HG02970 (cell line): ENCODE data around the gene MOK.

Experiments
- ATAC-seq: cut with Tn5 transposase; IDR thresholded peaks from one replicate; pipeline ENCODE4 v1.9.1; 2021; ENCODE audit warnings: mild to moderate bottlenecking, moderate library complexity, moderate number of reproducible peaks; ENCODE audit not compliant: unreplicated experiment, low FRiP score

The MOK gene

DNA sequence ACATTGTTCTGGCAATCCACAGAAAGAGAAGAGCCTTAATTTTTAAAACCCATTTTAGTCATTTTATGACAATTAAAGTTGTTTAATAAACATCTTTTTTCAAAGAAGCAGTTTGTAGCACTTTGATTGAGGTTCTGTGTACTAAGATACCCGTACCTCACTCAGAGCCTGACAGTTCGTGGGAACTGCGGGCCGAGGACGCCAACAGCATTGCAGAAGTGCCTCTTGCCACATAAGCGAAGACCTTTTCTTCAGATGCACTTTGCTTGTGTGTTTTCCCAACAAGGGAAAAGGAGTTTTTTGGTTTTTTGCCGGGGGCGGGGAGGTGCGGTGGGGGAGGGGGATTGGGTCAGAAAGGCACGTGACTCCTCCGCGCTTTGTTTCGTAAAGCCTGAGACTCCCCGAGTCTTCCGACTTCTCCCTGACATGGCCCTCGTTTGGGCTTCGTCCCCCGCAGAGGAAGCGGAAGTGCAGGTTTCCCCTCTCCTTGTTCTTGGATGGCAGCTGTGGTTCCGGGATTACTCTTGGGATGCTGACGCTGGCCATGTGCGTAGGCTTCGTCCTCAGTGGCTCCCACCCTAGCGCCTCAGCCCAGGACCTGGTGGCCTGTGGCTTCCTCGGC is 94.4 kb downstream of the MOK start:
- ATAC-seq: no peak

DNA sequence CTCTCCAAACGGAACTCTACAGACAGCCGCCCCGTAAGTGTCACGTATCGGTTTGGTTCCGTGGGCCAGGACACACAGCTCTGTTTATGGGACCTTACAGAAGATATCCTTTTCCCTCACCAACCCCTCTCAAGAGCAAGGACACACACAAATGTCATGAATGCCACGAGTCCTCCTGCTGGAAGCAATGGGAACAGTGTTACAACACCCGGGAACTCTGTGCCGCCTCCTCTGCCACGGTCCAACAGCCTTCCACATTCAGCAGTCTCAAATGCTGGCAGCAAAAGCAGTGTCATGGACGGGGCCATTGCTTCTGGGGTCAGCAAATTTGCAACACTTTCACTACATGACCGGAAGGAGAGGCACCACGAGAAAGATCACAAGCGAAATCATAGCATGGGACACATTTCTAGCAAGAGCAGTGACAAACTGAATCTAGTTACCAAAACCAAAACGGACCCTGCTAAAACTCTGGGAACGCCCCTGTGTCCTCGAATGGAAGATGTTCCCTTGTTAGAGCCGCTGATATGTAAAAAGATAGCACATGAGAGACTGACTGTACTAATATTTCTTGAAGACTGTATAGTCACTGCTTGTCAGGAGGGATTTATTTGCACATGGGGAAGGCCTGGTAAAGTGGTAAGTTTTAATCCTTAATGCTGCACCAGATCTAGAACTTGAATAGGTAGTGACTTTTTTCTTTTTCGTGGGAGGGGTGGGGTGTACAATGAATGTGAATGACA is 95.6 kb downstream of the MOK start:
- ATAC-seq: no peak

DNA sequence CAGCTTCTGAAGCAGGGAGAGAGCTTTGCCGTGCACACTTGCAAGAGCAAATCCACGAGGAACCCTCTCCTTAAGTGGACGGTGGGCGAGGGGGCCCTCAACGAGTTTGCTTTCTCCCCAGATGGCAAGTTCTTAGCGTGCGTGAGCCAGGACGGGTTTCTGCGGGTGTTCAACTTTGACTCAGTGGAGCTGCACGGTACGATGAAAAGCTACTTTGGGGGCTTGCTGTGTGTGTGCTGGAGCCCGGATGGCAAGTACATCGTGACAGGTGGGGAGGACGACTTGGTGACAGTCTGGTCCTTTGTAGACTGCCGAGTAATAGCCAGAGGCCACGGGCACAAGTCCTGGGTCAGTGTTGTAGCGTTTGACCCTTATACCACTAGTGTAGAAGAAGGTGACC is 96.2 kb downstream of the MOK start:
- no peak for ATAC-seq

DNA sequence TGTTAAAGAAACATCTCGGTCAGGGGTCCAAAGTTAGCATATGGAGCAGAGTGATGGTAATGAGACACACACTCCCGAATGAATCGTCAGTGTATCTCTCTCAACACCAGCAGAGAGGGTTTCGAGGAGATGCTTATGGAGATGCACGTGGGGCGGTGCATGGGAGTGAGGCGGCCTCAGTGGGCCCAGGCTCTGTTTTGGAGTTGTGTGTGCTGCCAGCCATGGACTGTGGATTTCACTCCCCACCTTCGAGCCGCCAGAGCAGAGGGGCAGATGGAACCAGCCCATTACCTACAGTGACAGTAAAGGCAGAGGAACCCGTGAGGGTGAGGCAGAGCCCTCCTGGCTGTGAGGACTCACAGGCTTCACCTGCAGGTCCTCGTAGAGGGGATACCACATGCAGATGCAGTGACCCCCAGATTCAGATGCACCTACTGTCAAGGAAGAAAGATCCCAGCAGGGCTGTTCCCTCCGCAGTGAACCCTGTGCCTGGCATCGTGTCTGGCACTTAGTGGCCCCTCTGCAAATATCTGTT is 97.1 kb downstream of the MOK start:
- no peak for ATAC-seq

DNA sequence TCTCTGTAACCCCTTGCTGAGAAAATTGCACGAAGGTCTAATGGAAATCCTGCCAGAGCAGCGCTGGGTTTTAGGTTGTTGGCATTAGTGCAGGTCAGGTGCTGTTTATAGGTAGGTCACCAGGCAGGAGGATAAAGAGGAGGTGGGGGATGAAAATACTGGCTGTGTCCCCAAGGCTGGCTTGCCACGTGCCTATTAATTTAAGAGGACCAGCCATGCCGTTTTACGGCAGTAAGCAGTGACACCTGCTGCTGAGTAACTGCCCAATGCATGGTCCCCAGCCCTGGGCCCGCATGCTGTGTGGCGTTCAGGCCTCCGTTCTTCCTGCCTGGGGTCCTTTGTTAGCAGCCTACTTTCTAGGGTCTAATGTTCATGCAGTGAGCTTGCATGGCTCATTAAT is 98.0 kb downstream of the MOK start:
- no peak for ATAC-seq

DNA sequence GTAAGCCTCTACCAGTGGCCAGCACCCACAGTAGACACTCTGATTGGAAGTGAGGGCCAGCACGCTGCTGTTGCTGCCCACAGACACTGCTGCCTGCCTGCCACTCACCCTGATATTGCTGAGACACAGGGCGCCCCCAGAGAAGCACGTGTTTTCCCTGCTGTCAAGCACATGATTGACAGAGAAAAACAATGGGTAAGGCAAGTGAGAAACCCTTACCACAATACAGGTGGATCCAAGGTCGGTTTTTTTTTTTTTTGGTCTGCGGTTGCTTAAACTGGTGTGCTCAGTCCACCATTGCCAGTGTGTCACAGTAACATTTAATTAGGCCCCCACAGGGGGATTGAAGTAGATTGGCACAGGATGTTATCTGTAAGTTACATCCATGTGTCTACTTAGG is 99.4 kb downstream of the MOK start:
- no peak for ATAC-seq

DNA sequence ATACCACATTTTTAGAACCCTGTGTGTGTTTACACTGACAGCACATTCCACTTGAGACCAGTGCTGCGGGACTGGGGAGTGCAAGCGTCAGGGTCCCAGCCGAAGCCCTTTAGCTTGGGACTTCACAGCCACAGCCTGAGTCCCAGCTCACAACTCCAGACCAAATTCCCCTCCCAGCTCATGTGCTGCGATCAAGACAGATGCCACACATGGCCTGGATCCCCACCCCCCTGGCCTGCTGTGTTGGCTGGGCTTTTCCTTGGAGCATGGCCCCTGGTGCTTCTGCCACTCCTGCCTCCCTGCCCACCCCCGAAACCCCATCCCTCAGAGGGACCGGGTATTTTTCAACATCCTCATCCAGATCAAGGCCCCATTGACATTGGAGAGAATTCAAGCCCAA is 101.6 kb downstream of the MOK start:
- ATAC-seq: no peak

DNA sequence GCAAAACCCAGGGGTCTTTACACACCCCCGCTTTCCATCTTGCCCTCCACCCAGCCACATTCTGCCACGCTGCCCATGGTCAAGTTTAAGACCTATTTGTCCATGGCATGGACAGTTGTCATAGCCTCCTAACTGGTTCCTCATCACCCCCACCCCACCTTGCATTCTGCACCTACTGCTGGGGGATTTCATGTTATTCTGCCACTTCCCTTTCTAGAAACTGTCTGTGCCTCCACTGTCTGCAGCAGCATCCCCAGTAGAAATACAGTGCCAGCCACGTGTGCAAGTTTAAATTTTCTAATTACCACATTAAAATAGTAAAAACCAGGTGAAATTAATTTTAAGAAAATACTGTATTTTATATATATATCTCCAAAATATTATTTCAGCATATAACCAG is 102.0 kb downstream of the MOK start:
- ATAC-seq: no peak

DNA sequence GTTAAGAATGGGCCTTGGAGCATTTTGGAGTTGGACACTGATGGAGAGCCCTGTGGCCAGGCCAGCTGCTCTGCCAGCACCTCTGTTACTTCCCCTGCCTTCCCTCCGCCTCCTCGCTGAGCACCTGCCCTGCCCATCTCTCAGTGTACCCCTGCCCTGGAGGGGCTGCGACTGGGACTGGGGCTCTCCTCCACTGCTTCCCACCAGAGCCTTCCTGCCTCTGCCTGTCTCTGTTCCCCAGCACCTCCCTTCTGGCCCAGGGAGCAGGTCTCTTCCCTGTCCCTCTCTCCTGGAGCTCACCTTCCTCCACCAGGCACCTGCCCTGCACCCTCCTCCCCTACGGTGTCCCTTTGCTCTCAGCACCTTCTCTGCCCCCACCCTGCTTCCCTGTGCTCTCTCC is 103.2 kb downstream of the MOK start:
- ATAC-seq: no peak

DNA sequence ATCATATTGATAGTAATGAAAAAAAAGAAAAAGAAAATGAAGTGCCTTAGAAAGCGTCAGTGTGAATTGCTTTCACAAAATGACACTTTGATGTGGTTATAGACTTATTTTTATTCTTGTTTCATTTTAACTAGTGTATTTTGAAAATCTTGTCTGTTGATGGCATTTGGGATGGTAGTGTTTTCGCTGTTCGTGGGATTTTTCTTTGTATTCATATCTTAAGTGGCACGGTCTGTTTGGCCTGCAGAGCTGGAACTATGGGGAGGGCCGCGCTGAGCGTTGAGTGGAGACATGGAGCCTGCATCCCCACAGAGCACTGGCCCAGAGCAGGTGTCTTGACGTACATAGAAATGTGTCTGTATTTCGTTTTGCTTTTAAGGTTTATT is 103.6 kb downstream of the MOK start:
- no peak for ATAC-seq

DNA sequence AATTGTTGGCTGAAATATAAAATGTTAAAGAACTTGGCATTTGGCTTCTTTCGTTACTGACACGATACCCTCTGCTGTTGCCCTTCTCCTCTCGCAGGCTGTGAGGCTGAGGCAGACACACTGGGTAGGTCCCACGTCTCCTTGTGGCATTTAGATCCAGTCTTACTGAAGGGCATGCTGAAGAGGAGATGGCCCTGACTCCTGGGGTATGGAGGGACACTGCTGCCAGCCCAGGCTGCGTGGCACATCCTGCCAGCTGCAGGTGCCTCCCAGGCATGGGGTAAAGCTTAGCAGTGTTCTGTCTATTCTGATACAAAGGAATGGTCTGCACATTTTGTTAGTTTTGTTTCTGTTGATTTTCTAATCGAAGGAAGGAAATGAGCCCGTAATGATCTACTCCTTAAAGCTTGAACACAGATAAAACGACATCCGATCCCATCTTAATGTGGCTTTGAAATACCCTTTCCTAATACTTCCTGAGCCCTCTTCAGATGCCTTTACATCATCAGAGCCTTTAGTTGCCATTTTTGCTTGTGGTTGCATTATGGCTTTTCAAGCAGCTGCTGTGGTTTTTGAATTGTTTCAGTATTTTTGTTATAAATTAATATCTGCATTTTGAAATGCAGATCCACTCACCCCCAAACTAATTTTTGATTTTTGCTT is 104.1 kb downstream of the MOK start:
- no peak for ATAC-seq

DNA sequence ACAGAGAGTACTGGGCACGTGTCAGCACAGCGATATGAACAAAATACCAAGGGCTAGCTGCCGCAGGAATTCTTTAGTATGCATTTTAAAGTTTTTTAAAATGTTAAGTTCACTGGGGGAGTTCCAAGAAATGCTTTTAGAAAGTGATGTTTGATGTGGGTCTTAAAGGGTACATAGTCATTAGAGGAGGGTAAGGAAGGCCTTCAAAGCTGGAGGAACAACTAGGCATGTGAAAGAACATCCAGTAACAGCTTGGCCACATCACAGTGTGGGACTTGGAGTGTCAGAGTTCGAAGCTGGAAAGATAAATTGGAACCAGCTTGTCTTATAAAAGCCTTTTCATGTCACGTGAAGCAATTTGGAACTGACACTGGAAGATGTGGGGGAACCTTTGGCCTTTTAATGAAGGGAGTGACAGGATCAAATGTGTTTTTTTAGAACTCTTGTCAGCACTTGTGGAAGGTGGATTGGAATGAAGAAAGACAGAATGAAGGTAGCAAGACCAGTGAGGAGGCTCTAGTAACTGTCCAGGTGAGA is 107.6 kb downstream of the MOK start:
- ATAC-seq: no peak

DNA sequence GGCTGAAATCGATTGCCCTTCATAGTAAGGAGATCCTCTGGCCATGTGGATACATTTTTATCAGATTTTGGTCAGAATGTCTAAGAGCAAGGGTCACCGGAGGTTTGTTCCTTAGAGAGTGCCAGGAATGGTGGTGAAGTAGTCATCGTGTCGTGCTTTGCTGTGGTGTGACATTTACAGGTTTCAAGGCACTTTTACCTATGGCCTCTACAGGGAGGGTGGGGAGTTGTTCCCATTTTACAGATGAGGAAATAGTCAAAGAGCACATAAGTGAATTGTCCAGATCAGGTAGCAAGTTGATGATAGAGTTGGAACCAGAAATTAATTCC is 108.1 kb downstream of the MOK start:
- no peak for ATAC-seq

DNA sequence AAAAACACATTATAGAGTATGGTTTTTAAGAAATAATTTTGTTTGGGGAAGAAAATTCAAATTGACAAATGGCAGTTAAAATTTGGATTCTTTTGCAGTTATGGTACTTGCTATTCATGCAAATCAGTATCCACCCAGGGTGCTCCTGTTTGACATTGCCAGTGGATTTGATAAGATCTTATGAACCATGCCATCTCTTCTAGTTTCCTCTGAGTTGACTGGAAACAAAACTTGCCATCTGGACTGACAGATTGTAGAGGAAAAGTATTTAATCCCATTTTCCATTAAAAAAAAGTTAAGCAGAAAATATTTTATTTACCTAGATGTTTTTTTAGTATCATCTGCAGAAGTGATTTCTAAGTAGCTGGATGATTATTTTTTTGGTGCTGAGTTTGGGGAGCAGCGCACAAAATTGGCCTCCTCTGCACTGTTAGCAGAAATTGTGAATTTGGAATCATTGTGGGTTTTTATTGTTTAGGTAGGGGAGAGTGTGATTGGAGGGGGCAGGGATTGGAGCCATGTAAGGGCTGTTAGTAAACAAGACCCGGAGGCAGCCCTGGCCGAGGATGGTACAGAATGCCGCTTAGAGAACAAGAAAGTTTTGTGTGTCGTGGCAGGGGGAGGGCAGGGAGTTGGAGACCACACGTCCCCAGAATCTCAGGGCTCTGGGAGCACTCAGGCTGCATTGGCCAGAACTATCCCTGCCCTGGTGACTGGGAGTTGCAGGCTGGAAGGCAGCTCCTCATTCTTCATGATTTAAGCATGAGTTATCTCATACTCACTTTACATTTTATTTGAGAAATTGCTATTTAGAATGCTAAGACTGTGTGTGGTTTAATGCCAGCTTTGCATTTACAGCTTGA is 108.7 kb downstream of the MOK start:
- ATAC-seq: no peak

DNA sequence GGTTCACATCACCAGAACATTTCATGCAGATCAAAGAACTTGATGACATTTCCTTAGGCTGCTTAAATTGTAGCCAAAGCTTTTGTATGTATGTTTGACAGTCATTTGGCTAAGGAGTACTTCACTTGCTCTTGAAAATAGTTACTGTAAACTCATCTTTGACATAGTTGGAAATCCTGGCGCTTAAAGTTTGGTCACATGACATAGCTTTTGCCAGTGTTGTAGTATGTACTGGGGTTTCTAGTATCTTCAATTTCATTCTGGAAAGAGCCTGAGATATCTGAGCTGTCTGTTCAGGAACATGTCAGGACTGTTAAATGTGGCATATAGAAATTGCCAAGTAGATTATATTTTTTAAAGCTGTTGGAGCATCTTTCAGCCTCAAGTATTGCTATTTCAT is 109.5 kb downstream of the MOK start:
- ATAC-seq: no peak

DNA sequence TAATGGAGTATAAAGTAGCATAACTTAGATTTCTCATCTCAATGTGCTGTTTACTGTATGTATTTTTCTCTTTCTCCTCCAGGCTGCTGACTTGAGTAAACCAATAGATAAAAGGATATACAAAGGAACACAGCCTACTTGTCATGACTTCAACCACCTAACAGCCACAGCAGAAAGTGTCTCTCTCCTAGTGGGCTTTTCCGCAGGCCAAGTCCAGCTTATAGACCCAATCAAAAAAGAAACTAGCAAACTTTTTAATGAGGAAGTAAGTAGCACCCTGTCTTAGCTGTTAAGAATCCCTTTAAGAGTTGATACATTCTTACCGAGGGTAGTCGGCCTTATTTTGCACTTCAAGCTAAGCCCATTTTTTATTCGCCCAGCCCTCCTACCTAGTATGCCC is 110.1 kb downstream of the MOK start:
- ATAC-seq: no peak

DNA sequence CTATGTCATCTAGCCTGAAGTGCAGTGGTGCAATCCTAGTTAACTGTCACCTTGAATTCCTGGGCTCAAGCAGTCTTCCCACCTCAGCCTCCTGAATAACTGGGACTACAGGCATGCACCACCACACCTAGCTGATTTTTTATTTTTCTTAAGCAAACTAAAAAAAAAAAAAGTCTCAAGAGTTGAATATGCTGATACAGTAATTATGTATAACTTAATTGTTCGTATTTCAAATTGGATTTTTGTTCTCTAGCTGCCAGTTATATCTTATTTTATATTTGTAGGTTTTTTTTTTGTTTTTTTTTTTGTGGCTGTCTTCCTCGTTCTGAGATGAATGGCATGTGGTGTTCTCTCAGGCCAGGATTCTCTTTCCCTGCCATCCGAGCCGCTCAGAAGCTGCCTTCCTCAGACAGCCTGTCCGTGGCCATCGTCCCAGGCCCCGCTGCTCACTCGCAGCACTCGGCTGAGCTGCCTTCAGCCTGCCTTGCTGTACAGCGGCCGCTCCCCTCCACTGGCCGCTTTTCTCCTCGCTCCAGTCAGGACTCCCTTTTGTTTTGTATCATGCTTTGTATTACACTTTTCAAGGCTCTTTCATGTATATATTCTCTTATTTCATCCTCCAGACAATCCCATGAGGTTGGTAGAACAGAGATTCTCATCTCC is 112.0 kb downstream of the MOK start:
- ATAC-seq: no peak

DNA sequence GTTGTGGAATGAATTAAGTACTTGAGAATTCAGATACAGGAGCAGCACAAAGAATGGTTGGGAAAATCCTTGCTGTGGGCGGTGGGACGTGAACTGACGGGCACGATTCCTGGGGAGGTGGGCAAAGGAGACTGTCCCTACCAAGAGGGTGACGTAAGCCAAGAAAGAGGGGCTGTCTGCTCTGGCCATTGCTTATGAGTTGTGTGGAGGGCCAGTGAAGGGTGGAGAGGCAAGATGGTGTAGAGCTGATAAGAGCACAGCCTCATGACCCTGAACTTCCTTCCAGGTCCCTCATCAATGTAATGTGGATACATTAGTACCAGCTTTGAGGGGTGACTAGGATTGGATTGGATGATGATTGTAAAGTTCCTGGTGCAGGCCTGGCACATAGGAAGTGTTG is 115.1 kb downstream of the MOK start:
- ATAC-seq: no peak

DNA sequence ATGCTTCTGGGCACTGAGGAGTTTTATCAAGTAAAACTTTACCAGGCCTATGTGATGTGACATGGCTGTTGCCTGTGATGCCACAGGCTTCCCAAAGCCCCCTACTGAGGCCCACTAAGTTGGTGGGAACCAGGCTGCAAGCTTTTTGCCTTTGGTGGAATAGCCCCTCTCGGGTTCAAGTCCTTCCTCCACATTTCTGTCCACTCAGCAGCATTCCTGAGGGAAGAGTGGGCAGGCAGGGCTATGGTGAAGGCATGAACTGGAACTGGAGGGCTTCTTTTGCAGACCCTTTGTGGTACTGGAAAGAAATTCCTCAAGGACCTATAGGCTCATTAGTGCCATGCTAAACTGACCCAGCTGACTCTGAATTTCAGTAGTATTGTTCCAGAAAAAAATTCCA is 116.8 kb downstream of the MOK start:
- ATAC-seq: no peak

DNA sequence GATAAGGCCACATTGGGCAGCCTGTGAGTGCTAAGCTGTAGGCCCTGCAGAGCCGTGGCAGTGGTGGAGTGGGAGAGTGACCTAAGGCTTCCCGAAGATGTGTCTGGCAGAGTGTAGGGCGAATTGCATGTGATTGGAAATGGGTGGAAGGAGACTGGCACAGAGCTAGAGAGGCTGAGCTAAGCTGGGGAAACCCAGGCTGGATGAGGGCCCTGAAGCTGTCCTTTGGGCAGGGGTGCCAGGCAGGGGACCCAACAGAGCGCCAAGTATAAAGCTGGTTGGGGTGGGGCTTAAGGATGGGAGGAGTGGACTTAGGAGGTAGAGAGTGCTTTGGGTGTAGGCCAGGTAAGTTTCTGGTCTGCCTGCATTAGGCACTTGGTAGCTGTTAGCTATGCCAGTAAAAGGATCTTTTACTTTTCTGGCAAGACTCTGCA is 117.4 kb downstream of the MOK start:
- ATAC-seq: no peak
